Endothelial cell of umbilical vein (primary cell): ENCODE measurements around the gene PSAPL1. TPM values are rescaled to one million over a fixed set of nuclear protein-coding genes. Genes with fewer than 3 reads are reported as not detected.

ENCODE experiments used
- BruUV-seq: library from RNA; stranded (reverse); fragments of 400-500 nt; replicated peaks from 2 replicates; lab custom pipeline; 2021; lab: Mats Ljungman, UMichigan
- CTCF ChIA-PET: fragments of 300-600, 350-600 bp; sonication (Branson Sonifier 250); formaldehyde crosslinking; loops from one replicate; lab custom pipeline; 2021; ENCODE audit warnings: antibody characterized with exemption, inconsistent platforms; lab: Charles Lee
- POLR2A ChIA-PET: fragments of 300-600, 350-600 bp; sonication (Branson Sonifier 250); formaldehyde crosslinking; loops from one replicate; lab custom pipeline; 2021; ENCODE audit warnings: antibody characterized with exemption, inconsistent platforms; lab: Charles Lee
- DNase-seq: peaks from one replicate; pipeline ENCODE4 v3.0.0-alpha.2; 2011; ENCODE audit warnings: low read depth, low spot score
- FAIRE-seq: peaks from 2 replicates; lab custom pipeline; 2011; peaks lifted over from hg19 to GRCh38; lab: Jason Lieb, UNC
- H2AFZ ChIP-seq: 2 replicates; pipeline ENCODE4 v1.6.0; 2012; ENCODE audit warnings: low read depth, low read length, control low read depth, inconsistent platforms
- H3K27ac ChIP-seq: 2 replicates; pipeline ENCODE4 v1.5.1; 2011; ENCODE audit warnings: low read depth, mild to moderate bottlenecking, control low read depth, low read length, moderate library complexity; ENCODE audit not compliant: insufficient read depth
- H3K27me3 ChIP-seq, 2 experiments: 2 replicates each; pipeline versions ENCODE4 v1.6.0 to v1.6.1; 2011; ENCODE audit warnings: low read length in 2 of 2, mixed read lengths in 1 of 2; ENCODE audit not compliant: control insufficient read depth in 2 of 2, insufficient read depth in 2 of 2
- H3K36me3 ChIP-seq, 2 experiments: 2 replicates in 1 of 2; 3 replicates in 1 of 2; pipeline ENCODE4 v1.5.1; 2011; ENCODE audit warnings: low read length in 2 of 2, mild to moderate bottlenecking in 1 of 2, moderate library complexity in 1 of 2; ENCODE audit not compliant: control insufficient read depth in 2 of 2, insufficient read depth in 2 of 2; ENCODE audit errors: extremely low read depth in 1 of 2
- H3K4me1 ChIP-seq: 3 replicates; pipeline ENCODE4 v1.5.1; 2011; ENCODE audit warnings: mild to moderate bottlenecking, low read length; ENCODE audit not compliant: control insufficient read depth, insufficient read depth; ENCODE audit errors: extremely low read depth
- H3K4me2 ChIP-seq: 2 replicates; pipeline ENCODE4 v1.6.1; 2011; ENCODE audit warnings: low read length, control low read depth, mixed read lengths; ENCODE audit not compliant: insufficient read depth
- H3K4me3 ChIP-seq, 3 experiments: fragments of 200-600 bp in 1 of 3; sonication (generic), shearing (Covaris generic) in 1 of 3; replicated peaks in 1 of 3; 2 replicates each; pipeline ENCODE4 v1.5.1; 2011 to 2016; ENCODE audit warnings: control low read depth in 3 of 3, low read length in 3 of 3, mild to moderate bottlenecking in 2 of 3, inconsistent platforms in 1 of 3, low read depth in 1 of 3, moderate library complexity in 1 of 3; ENCODE audit not compliant: insufficient read depth in 1 of 3
- H3K79me2 ChIP-seq: 2 replicates; pipeline ENCODE4 v1.6.0; 2012; ENCODE audit warnings: low read length, inconsistent platforms; ENCODE audit not compliant: control insufficient read depth, insufficient read depth
- H3K9ac ChIP-seq: replicated peaks from 2 replicates; pipeline ENCODE3; 2011; ENCODE audit warnings: low read length, control low read depth; ENCODE audit not compliant: insufficient read depth; ENCODE audit errors: extremely low read depth
- H3K9me1 ChIP-seq: replicated peaks from 3 replicates; pipeline ENCODE4 v1.6.0; 2011; ENCODE audit warnings: mild to moderate bottlenecking, low read length; ENCODE audit not compliant: control insufficient read depth, insufficient read depth; ENCODE audit errors: extremely low read depth
- H3K9me3 ChIP-seq: replicated peaks from 2 replicates; pipeline ENCODE4 v1.5.1; 2012; ENCODE audit warnings: low read length, inconsistent platforms; ENCODE audit not compliant: control insufficient read depth, insufficient read depth
- H4K20me1 ChIP-seq: replicated peaks from 2 replicates; pipeline ENCODE3; 2011; ENCODE audit warnings: mild to moderate bottlenecking, low read length; ENCODE audit not compliant: control insufficient read depth, insufficient read depth; ENCODE audit errors: extremely low read depth
- CTCF ChIP-seq, 2 donors: IDR thresholded peaks; 1 replicate in 1 of 2; 2 replicates in 1 of 2; pipeline ENCODE4 v1.5.1; 2011; ENCODE audit warnings: low read length in 2 of 2, mild to moderate bottlenecking in 2 of 2, moderate library complexity in 2 of 2, control low read depth in 1 of 2, inconsistent platforms in 1 of 2, low read depth in 1 of 2; ENCODE audit not compliant: insufficient read depth in 1 of 2; ENCODE audit errors: extremely low read depth in 1 of 2
- EZH2 ChIP-seq: IDR thresholded peaks from 2 replicates; pipeline ENCODE4 v1.6.1; 2012; ENCODE audit warnings: borderline replicate concordance, low read depth, mild to moderate bottlenecking, moderate library complexity, low read length, inconsistent platforms; ENCODE audit not compliant: severe bottlenecking
- FOS ChIP-seq: IDR thresholded peaks from 2 replicates; pipeline ENCODE4 v1.6.1; 2011; ENCODE audit warnings: mild to moderate bottlenecking, low read length, moderate library complexity, borderline replicate concordance; ENCODE audit not compliant: insufficient read depth
- GATA2 ChIP-seq: IDR thresholded peaks from 2 replicates; pipeline ENCODE4 v1.7.0; 2011; ENCODE audit warnings: low read depth, mild to moderate bottlenecking, moderate library complexity, mixed read lengths, low read length; ENCODE audit not compliant: insufficient read length, insufficient read depth
- JUN ChIP-seq: IDR thresholded peaks from 2 replicates; pipeline ENCODE4 v1.6.1; 2011; ENCODE audit warnings: borderline replicate concordance, low read depth; ENCODE audit not compliant: insufficient read length, insufficient read depth
- MAX ChIP-seq: IDR thresholded peaks from 2 replicates; pipeline ENCODE4 v1.6.1; 2011; ENCODE audit not compliant: insufficient read depth, insufficient read length
- MYC ChIP-seq: IDR thresholded peaks from one replicate; pipeline ENCODE4 v1.6.1; 2011; ENCODE audit warnings: mild to moderate bottlenecking, low read depth, low read length
- POLR2A ChIP-seq: IDR thresholded peaks from 2 replicates; pipeline ENCODE4 v1.6.1; 2012; ENCODE audit warnings: low read depth, mild to moderate bottlenecking, control low read depth, low read length
- POLR2AphosphoS5 ChIP-seq: IDR thresholded peaks from 2 replicates; pipeline ENCODE4 v1.6.1; 2012; ENCODE audit warnings: low read depth, mild to moderate bottlenecking, control low read depth, low read length, moderate library complexity; ENCODE audit not compliant: insufficient read depth
- dilution Hi-C: fragments of 300-500 bp; cut with MboI; formaldehyde crosslinking; loops from one replicate; pipeline ENCODE4 v1.15.0; 2019; ENCODE audit warnings: low sequenced_read_pairs; ENCODE audit not compliant: extremely low pct_ligation_motif_present
- intact Hi-C: fragments of 100-400 bp; cut with micrococcal nuclease; formaldehyde crosslinking; loops from one replicate; pipeline ENCODE4 v1.10.0; 2022
- polyA plus RNA-seq, 4 experiments: library from polyadenylated mRNA; depleted of rRNA in 3 of 4; stranded (reverse) in 3 of 4; unstranded in 1 of 4; fragments of >200 nt; gene quantifications; 2 replicates each; pipeline versions ENCODE4 v1.2.1 to v1.2.3, GENCODE V29; 2011 to 2012; ENCODE audit warnings: missing spikeins in 1 of 4
- total RNA-seq: library from RNA; stranded (reverse); gene quantifications from 2 replicates; pipeline ENCODE4 v1.2.3, GENCODE V29; 2021

The PSAPL1 gene
- total and polyA plus RNA-seq, 2 donors (not counting 3 experiments of a cell fraction or from before 2014, with no cell fraction given): not detected

- TF ChIP-seq POLR2AphosphoS5 (no peak), MYC (no peak), JUN (no peak), GATA2 (no peak), CTCF (IDR thresholded peaks at IDR 0.05; ENCODE audit: extremely low read depth in 1 of 2, insufficient read depth in 1 of 2, low read depth in 1 of 2, low read length in 2 of 2) (no peak), FOS (no peak), POLR2A (no peak), MAX (no peak), EZH2 (no peak)
- BruUV-seq: no TSS peak
- Histone ChIP-seq H3K4me3 (no peak overlapping the region), H4K20me1 (no peaks in the 10 kb centered on the region), H3K9ac (no peak overlapping the region), H3K79me2 (no peaks in the 10 kb centered on the region), H3K9me3 (no peaks in the 10 kb centered on the region), H3K4me2 (no peak overlapping the region), H3K27me3 (no peaks in the 10 kb centered on the region), H3K27ac (no peak overlapping the region), H3K36me3 (no peaks in the 10 kb centered on the region), H3K9me1 (no peaks in the 10 kb centered on the region), H2AFZ (no peak overlapping the region), H3K4me1 (no peaks in the 10 kb centered on the region)
- CTCF ChIA-PET: no interaction called here
- dilution Hi-C loops: no loop called here
- POLR2A ChIA-PET: no interaction called here
- intact Hi-C loops: no loop called here
- FAIRE-seq (no peak), DNase-seq (no peak)
These were observed 35.1 kb downstream of the PSAPL1 start for GRCh38 chr4:7399440-7400234.
